HG02571 (cell line): ENCODE measurements around the gene FAHD2A.
A peak's percentile ranks its signal among the peaks of the same experiment; 100 is the strongest.
"Not testable (repeated sequence)": the region's sequence is repeated elsewhere in the genome, so short reads cannot be mapped to it uniquely, and the experiment has no call there.

ENCODE experiments used
- ATAC-seq: cut with Tn5 transposase; IDR thresholded peaks from one replicate; pipeline ENCODE4 v1.9.1; 2021; ENCODE audit warnings: mild to moderate bottlenecking, moderate library complexity; ENCODE audit not compliant: unreplicated experiment

The FAHD2A gene, protein sequence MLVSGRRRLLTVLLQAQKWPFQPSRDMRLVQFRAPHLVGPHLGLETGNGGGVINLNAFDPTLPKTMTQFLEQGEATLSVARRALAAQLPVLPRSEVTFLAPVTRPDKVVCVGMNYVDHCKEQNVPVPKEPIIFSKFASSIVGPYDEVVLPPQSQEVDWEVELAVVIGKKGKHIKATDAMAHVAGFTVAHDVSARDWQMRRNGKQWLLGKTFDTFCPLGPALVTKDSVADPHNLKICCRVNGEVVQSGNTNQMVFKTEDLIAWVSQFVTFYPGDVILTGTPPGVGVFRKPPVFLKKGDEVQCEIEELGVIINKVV

DNA sequence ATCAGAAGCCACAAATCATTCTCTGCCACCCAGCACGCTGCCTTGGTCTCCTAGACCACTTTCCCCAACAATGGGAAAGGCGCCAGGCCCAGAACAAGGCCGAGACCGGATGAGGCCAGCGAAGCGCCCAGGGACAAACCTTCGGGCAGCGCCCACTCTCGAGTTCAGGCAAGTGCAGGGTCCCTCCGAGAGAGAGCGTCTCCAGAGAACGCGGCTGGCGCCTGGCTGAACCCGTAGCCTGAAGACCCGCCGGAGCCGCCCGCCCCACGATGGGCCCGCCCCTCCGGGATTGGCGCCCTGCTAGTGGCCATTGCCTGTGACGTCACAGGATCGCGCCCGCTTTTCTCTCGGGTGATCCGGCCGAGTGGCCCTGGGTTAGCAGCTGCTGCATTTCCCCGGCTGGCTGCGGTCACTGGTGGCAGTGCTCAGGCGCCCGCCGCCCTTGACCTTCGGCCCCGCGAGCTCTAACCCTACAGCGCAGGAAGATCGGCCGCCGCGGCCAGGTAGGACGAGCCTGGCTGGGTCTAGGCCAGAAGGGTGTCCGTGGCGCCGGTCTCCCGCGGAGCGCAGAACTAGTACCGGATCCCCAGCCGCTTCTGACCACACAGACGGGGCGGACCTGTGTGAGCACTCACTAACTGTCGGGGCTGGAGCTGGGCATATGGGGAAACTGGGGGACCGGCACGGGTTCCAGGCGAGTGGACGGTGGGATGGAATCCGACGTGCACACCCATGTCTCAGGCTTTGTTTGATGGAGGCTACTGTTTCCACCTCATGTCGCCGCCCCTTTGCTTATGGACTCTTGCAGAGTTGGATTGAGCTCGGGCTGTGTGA is at the start of gene FAHD2A:
Gene FAHD2A (plus strand): TSS at position 339 of the 834 bp plus-strand sequence. CDS start 2,851 bp downstream, outside the sequence.
- peak; percentile 90 for ATAC-seq

DNA sequence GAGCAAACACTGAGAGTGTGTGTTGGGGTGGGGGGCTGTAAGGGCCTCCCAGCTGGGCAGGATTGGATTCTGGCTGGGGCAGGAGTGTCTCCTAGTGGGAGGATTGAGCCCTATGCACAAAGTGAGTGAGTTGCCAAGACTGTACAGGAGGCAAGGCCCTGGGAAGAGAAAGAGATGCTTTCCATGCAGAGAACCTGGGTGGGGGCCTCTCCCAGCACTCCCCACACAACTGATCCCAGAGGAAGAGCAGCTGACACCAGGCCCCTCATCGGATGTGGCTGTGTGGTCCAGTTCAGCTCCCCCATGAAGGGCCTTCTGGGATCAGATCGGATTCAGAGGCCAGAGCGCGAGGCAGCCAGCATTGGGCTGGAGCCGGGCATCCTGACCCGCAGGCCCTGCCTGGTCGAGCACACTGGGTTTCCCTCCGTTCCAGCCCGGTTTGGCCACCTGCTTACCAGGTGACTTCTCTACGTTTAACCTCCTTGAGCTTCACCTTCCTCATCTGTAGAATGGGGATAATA is 49.4 kb upstream of the FAHD2A start:
- ATAC-seq = no peak

DNA sequence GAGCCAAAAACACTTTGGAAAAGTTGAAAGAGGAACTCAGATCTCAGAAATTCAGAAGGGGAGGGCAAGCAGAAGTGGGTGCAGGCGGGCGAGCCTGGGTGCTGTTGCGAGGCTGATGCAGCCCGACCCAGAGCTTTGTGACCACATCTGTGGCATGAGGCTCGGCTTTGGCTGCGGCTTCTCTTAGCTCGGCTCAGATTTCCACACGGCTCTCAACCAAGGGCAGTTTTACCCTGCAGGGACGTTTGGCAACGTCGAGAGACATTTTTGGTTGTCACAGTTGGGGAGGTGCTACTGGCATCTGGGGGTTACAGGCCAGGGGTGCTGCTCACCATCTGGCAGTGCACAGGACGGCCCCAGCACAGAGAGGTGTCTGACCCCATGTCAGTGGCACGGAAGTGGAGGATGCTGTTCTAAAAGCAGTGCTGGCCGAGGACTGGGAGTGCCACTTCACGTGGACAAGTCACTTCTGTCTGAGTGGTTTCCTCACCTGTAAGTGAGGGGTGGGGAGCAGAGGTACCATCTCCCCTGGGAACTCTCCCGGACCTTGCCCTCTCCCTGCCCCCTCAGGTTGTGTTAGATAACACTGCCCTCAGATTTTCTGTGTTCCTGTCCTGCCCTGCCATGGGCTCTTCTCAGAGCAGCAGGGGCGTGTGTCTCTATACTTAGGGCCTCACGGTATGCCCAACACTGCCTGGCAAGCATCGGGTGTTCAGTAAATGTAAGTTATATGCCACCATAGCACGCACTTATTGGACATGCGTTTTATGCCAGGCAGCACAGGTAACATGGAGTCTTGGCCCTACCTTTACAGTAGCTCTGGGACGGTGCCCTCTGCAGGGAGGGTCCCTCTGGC is 48.7 kb upstream of the FAHD2A start:
- no peak for ATAC-seq

DNA sequence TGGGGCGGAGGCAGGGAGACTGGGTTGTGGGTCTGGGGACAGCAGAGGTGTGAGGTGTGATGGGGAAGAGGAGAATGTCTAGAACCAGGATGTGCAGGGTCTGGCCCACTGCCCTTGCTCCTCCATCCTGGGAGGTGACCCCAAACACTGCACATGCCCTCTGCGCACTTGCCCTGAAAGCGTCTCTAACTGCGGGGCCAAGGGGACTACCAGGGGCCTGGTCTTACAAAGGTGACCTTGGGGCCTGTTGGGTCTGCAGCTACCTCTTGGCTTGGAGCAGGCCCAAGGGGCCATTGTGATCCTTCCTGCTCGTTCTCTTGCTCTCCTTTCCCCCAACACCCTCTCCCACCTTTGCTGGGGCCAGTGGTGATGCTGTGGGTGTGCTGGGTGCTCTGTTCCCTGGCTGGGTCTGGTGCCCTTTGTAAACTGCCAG is 48.0 kb upstream of the FAHD2A start:
- no peak for ATAC-seq

DNA sequence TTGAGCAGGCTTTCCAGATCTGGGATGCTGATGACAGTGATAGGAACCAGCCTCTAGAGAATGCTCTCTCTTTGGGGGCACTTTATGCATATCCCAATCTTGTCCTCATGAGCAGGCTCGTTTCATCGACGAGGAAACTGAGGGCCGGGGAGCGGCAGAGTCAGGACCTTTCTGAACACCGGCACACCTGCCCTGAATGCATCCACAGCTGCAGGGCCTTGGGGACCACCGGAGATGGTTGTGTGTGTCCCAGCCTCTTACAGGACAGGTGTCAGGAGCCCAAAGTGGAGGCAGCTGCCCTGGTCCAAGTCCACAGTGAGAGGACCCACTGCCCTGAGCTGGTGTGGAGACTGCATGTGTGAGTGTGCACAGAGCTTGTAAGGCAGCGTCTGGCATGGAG is 47.6 kb upstream of the FAHD2A start:
- no peak for ATAC-seq

DNA sequence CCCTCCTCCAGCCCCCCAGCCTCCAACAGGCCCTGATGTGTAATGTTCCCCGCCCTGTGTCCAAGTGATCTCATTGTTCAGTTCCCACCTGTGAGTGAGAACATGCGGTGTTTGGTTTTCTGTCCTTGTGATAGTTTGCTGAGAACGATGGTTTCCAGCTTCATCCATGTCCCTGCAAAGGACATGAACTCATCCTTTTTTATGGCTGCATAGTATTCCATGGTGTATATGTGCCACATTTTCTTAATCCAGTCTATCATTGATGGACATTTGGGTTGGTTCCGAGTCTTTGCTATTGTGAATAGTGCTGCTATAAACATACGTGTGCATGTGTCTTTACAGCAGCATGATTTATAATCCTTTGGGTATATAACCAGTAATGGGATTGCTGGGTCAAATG is 47.0 kb upstream of the FAHD2A start:
- not testable (repeated sequence) for ATAC-seq

DNA sequence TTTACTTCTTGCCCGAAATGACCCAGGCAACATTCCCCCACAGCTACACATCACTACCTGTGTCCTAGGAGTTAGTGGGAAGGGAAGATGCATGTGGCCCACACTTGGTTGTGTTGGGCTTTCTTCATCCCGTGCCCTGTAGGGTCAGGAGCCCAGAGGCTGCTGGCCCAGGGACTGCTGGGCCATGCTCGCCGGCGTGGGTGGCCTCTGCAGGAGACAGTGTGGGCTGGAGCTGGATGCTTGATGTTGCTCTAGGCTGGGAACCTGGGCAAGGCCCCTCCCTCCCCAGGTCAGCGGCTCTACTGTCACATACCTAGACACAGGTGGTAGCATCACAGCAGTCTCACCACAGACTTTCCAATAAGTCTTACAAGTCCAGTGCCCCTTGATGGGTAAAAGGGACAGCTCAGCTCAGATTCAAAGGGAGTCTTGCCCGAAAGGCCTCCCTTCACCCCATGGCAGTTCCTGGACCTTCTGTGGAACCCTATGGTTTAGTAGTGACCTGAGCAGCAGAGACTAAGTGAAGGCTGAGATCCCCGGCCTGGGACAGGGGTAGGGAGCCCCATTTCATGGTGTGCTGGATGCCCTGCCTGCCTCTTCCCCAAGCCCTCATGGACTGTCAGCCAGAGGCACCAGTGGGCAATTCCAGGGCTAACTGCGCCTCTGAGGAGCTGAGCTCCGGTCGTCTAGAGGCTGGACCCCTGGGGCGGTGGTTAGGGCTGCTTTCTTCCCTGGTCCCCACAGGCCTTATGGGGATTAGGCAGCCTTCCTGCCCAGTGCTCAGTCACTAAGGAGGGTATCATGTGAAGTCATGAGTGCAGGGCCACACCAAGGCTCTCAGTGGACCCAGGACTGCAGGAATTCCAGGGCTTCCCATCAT is 45.4 kb upstream of the FAHD2A start:
- ATAC-seq = no peak

DNA sequence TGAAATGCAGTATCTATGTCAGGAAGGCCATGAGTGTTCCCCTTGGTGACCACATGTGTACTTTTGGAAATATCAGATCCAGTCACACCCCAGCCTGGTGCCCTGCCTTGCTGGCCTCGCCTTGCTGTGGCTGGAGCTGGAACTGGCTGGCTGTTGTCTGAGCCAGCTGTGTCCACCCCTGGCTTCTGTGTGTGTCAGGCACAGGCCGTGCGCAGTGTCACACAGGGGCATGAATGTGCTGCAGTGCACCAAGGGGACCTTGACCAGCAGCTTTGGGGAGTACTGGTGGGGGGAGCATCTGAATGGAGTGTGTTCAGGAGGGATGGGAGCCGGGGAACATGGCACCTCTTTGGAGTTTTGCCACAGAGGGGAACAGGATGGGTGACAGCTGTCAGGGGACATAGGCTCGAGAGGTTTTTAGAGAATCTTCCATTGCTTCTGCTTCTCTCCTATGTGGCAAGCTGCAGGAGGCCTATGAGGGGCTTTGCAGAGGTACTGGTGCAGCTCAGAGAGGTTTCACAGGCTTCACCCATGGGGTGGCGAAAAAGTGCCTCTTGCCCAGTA is 44.7 kb upstream of the FAHD2A start:
- ATAC-seq = no peak

DNA sequence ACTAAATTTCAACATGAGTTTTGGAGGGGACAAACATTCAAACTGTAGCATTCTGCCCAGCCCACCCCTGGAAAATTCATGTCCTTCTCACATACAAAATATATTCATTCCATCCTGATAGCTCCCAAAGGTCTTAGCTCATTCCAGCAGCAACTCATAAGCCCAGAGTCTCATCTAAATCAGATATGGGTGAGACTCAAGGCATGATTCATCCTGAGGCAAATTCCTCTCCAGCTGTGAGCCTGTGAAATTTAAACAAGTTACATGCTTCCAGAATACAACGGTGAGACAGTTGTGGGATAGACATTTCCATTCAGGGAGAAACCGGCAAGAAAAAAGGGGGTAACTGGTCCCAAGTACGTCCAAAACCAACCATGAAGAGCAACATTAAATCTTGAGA is 43.5 kb upstream of the FAHD2A start:
- ATAC-seq = no peak

DNA sequence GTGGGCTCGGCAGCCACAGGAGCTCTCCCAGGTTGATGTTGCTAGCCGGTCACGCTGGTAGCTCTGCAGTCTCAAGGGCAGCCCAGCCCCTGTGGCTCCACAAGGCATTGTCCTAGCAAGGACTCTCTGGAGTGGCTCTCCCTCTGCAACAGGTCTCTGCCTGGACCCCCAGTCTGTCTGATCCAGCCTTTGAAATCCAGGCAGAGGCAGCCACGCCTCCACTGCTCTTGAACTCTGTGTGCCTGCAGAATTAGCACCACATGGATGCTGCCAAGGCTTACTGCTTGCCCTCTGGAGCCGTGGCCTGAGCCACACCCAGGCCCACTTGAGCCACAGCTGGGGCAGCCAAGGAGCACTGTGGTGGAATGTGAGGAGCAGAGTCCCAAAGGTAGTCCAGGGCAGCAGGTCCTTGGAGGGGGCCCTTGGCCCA is 43.0 kb upstream of the FAHD2A start:
- ATAC-seq = no peak

DNA sequence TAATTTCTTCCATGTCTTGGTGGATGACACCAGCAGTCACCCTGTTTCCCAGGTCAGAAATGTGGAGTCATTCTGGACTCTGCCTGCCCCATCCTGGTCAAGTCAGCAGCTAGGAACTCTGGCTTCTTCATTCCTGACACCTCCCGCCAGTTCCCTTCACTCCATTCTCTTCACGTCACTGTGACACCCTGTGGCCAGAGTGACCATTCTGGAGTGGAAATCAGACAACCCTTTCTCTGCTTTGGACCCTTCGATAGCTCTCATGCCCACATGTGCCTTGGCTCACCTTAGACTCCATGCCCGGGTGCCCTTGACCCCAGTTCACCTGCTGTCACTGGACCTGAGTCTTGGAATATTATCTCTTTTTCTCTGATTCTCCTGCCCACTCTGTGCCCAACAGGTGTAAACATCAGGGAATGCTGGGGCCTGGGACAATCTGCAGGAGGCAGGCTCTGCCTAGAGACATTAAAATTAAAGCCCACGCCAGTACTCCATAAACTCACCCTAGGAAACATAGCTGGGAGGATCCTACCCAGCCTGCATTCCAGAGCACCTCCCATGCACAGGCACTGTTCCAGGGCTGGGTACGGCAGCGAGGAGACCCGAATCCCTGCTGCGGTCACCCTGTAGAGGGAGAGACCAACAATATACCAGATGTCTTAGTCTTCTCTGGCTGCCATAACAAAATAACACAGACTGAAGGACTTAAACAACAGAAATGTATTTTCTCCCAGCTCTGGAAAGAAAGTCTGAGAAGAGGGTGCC is 41.1 kb upstream of the FAHD2A start:
- no peak for ATAC-seq

DNA sequence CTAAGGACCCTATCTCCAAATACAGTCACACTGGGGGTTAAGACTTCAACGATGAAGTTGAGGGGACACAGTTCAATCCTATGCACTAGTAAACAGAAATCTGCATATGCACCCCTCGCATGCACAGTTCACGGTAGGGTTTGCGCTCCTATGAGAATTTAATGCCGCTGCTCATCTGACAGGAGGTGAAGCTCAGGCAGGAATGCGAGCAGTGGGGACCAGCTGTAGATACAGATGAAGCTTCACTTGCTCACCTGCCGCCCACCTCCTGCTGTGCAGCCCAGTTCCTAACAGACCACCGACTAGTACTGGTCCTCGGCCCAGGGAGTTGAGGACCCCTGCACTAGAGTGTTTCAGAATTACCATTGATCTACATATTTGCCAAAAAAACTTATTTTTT is 40.0 kb upstream of the FAHD2A start:
- no peak for ATAC-seq

DNA sequence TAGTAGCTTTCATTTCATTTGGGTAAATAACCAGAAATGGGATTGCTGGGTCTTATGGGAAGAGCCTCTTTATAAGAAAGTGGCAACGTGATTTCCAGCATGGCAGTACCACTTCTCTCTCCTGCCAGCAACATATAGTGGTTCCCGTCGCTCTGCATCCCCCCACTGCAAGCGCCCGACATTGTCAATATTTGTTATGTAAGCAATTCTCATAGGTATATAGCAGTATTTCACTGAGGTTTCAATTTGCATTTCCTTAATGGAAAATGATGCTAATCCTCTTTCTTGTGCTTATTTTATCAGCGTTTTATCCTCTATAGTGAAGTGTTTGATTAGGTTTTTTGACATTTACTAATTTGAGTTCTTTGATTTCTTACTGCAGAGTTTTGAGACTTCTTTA is 36.0 kb upstream of the FAHD2A start:
- no peak for ATAC-seq

DNA sequence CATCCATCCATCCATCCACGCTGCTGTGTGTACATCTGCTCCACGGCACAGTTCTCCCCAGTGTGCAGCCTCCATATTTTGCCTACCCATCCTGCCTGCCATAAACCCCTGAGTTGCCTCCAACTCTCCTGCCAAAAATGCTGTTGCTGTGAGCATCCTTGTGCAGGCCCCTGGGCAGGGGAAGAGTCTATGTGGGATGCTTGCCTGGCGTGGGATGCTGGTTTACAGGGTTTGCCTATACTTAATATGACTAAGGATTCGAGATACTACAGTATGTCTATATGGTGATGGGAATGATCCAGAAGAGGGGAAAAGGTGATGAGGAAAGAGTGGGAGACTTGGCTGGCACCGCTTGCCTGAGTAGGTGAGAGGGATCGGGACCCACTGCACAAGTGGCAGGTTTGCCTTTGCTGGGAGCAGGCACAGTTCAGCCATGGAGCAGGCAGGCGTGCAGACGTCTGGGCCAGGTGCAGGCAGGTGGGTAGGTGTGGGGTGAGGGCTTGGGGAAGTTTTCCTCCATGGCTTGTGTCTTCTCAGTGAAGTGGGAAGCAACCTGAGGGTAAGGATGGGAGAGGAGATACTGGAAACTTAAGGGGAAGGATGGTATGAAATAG is 30.2 kb upstream of the FAHD2A start:
- no peak for ATAC-seq

DNA sequence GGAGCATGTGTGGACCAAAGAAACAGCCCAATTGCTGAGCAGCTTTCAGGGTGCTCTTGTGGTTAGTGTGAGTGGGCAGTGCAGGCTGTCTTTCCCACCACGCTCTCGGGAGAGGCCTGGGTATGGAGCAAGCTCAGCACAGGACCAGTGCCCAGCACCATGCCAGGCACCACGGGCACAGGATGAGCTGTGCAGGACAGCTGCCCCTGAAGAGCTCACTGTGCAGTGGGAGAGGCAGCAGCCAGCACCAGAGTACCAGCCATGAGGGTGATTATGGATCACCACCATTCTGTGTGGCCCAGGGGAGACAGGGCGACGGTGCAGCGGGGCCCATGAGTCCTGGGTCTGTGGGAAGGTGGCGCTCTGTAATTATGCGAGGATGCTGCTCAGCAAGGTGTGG is 29.7 kb upstream of the FAHD2A start:
- no peak for ATAC-seq

DNA sequence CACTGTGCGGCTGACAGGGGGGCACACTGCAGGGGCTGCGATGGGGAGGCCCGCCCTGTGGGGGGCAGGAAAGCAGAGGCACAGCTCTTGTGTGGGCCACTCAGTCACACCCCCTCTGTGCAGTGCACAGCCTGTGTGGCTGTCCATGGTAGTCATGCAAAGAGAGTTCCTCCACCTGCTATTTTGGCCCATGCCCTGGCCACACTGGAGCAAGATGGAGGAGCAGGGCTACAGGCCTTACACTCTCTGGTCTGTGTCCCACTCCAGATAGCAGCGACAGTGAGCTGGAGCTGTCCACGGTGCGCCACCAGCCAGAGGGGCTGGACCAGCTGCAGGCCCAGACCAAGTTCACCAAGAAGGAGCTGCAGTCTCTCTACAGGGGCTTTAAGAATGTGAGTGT is 28.5 kb upstream of the FAHD2A start:
- ATAC-seq = no peak

DNA sequence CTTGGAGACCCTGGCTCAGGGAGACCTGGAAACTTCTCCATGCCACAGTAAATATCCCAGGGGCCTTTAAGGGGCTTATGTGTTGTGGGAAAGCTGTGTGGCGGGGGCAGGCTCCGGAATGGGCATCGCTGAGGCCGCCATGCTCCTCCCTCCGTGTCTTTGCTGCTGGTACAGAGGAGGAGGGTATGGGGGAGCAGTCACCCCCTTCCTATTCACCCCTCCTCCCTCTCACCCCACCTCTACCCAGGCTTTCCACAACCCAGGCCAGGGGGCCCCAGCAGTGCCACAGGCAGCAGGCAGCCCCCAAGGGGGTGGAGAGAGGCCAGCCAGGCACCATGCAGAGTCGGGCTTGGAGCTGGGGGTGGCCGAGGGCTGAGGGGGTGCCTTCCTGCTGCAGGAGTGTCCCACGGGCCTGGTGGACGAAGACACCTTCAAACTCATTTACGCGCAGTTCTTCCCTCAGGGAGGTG is 28.0 kb upstream of the FAHD2A start:
- no peak for ATAC-seq

DNA sequence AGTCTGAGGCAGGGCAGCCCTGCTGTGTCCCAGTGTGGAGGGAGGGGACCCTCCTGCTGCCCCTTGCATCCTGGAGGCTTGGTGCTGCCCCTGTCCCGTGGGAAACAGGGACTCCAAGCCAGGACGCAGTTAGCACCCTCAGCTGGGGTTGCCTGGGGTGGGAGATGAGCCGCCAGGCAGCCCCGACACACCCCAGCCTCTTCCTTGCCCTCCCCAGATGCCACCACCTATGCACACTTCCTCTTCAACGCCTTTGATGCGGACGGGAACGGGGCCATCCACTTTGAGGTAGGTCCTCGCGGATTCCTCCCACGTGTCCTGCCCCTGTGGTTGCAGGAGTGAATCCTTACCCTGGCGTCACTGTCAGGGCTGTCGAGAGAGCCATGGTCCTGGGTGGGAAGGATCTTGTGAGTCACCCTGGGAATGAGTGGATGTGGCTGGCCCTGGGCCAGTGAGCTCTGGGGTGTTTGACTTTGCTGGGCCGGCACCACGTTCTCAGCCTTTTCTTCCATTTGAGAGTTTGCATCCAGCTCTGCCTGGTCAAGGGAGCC is 27.5 kb upstream of the FAHD2A start:
- ATAC-seq = no peak
